ENCODE results near the gene MGAT5B. TPM values are rescaled to one million over a fixed set of nuclear protein-coding genes. Genes with fewer than 3 reads are reported as not detected.

MGAT5B gene
- total and polyA plus RNA-seq, 9 of the 15 experiments (the other 6 are each of a cell fraction or from before 2014, with no cell fraction given): 0.09 to 0.43 (median 0.18) TPM; not detected in 4

GRCh38 chr17:76834870-76835269 lies 33.3 kb upstream of the MGAT5B start:
- no TSS peak for BruUV-seq (replicated peaks)
- Histone ChIP-seq H3K36me3 (ENCODE audit: control insufficient read depth, insufficient read depth, low read length) (no peaks in the 10 kb centered on the region), H3K9me1 (ENCODE audit: control insufficient read depth, insufficient read depth, low read length) (no peaks in the 10 kb centered on the region), H3K9me3 (replicated peaks; ENCODE audit: control insufficient read depth, insufficient read depth, low read depth, low read length) (no peaks in the 10 kb centered on the region), H3K4me3 (no peak overlapping the region), H3K9ac (ENCODE audit: insufficient read depth in 1 of 2, low read depth in 2 of 2, low read length in 2 of 2) (no peak overlapping the region), H3K27me3 (ENCODE audit: control insufficient read depth in 2 of 2, insufficient read depth in 2 of 2, low read length in 2 of 2) (peaks cover 0 to 2% of the 10 kb centered on the region in 2 experiments; a peak in 1 of 5 replicates), H3K27ac (ENCODE audit: extremely low read depth, low read depth, low read length) (no peak overlapping the region), H4K20me1 (replicated peaks; ENCODE audit: control insufficient read depth, insufficient read depth, low read length) (no peaks in the 10 kb centered on the region), H2AFZ (ENCODE audit: low read depth, low read length) (no peak overlapping the region), H3K4me1 (replicated peaks in 1 of 2; ENCODE audit: control insufficient read depth in 2 of 2, insufficient read depth in 2 of 2, low read length in 2 of 2) (peaks cover 7 to 16% of the 10 kb centered on the region in 2 experiments; a peak in 4 of 5 replicates), H3K4me2 (ENCODE audit: insufficient read depth, low read length) (no peak overlapping the region), H3K79me2 (ENCODE audit: control insufficient read depth, insufficient read depth, low read length) (no peaks in the 10 kb centered on the region)
- FAIRE-seq (no peak), ATAC-seq (no peak), DNase-seq (ENCODE audit: extremely low read depth in 1 of 4, low spot score in 3 of 4) (no peak)
- no peak for TF ChIP-seq BRF2 (IDR thresholded peaks at IDR 0.05; ENCODE audit: borderline replicate concordance, insufficient read depth, insufficient read length)
- no peak for TF ChIP-seq POLR3G (IDR thresholded peaks at IDR 0.05; ENCODE audit: extremely low read depth, insufficient read length, insufficient replicate concordance)
- no peak for TF ChIP-seq CHD4 (IDR thresholded peaks at IDR 0.05; ENCODE audit: insufficient read depth, insufficient replicate concordance, low read depth, low read length, poor library complexity, severe bottlenecking)
- TF ChIP-seq JUND (IDR thresholded peaks at IDR 0.05; ENCODE audit: borderline replicate concordance, low read depth, low read length): no peak
- no peak for TF ChIP-seq JUND (tag; IDR thresholded peaks at IDR 0.05; ENCODE audit: borderline replicate concordance, low read depth, low read length)
- no peak for TF ChIP-seq HLTF (IDR thresholded peaks at IDR 0.05)
- TF ChIP-seq MED1 (CRISPR knock-in tag; IDR thresholded peaks at IDR 0.05; ENCODE audit: borderline replicate concordance): no peak
- TF ChIP-seq ZNF23 (CRISPR knock-in tag; IDR thresholded peaks at IDR 0.05): no peak
- no peak for TF ChIP-seq RCOR1 (IDR thresholded peaks at IDR 0.05; ENCODE audit: borderline replicate concordance in 1 of 2, low read depth in 2 of 2, low read length in 2 of 2)
- TF ChIP-seq, protein P1, sequence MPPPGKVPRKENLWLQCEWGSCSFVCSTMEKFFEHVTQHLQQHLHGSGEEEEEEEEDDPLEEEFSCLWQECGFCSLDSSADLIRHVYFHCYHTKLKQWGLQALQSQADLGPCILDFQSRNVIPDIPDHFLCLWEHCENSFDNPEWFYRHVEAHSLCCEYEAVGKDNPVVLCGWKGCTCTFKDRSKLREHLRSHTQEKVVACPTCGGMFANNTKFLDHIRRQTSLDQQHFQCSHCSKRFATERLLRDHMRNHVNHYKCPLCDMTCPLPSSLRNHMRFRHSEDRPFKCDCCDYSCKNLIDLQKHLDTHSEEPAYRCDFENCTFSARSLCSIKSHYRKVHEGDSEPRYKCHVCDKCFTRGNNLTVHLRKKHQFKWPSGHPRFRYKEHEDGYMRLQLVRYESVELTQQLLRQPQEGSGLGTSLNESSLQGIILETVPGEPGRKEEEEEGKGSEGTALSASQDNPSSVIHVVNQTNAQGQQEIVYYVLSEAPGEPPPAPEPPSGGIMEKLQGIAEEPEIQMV (tag; conservative IDR thresholded peaks at IDR 0.05; ENCODE audit: low read depth): no peak
- in situ Hi-C loops (cut with MboI): no loop called here
- 23% methylated on average over 9 of the region's 9 CpGs for WGBS (ENCODE audit: insufficient coverage, low coverage, missing lambda C conversion rate)
- CTCF ChIA-PET (ENCODE audit: low intra/inter-chr PET ratio): interaction anchor here (0.7 kb wide), 1 partner anchor 217 kb away, joined by 3 read pairs; no protein-coding TSS in a partner anchor
- intact Hi-C loops (cut with micrococcal nuclease): no loop called here
- POLR2A ChIA-PET: interaction anchor here (1.1 kb wide), 2 partner anchors 11 to 14 kb away, joined by 3 to 4 read pairs; no protein-coding TSS in a partner anchor
